ENCODE data around the gene DYNC2LI1. TPM values are rescaled to one million over a fixed set of nuclear protein-coding genes. Genes with fewer than 3 reads are reported as not detected.

Gene DYNC2LI1
- total RNA-seq, 4 donors from 2014 or later, result 27.0 to 83.8 (median 62.4) TPM

GRCh38 chr2:43832457-43832856, 58.6 kb downstream of the DYNC2LI1 start:
- H3K27me3 ChIP-seq, result no peaks in the 10 kb centered on the region
- H3K9me3 ChIP-seq, result no peaks in the 10 kb centered on the region

GRCh38 chr2:43837033-43837432, 63.2 kb downstream of the DYNC2LI1 start:
- Histone ChIP-seq H3K4me1 (no peaks in the 10 kb centered on the region), H3K27me3 (no peaks in the 10 kb centered on the region), H3K9me3 (no peaks in the 10 kb centered on the region), H3K27ac (no peak overlapping the region), H3K4me3 (no peak overlapping the region), H3K36me3 (no peaks in the 10 kb centered on the region)
- intact Hi-C loops (cut with DNase I; ENCODE audit: low total_unique reads), result no loop called here
- TF ChIP-seq POLR2A (IDR thresholded peaks at IDR 0.05) (no peak), CTCF (IDR thresholded peaks at IDR 0.05) (no peak)
- no peak for DNase-seq

More at GRCh38 chr2:43832457-43832856, 58.6 kb downstream of the DYNC2LI1 start:
- no peaks in the 10 kb centered on the region for H3K36me3 ChIP-seq
- no peak overlapping the region for H3K27ac ChIP-seq
- no peak for TF ChIP-seq CTCF (IDR thresholded peaks at IDR 0.05)
- no peak for TF ChIP-seq POLR2A (IDR thresholded peaks at IDR 0.05)
- no peak overlapping the region for H3K4me3 ChIP-seq
- no peak for DNase-seq
- intact Hi-C loops (cut with DNase I; ENCODE audit: low total_unique reads), result no loop called here
- peaks cover 0 to 4% of the 10 kb centered on the region in 2 donors for H3K4me1 ChIP-seq

GRCh38 chr2:43837831-43838559, 64.2 kb downstream of the DYNC2LI1 start:
- Histone ChIP-seq H3K27ac (no peak overlapping the region), H3K4me3 (no peak overlapping the region), H3K27me3 (no peaks in the 10 kb centered on the region), H3K9me3 (no peaks in the 10 kb centered on the region), H3K4me1 (no peaks in the 10 kb centered on the region), H3K36me3 (no peaks in the 10 kb centered on the region)
- TF ChIP-seq CTCF (IDR thresholded peaks at IDR 0.05), result no peak
- TF ChIP-seq POLR2A (IDR thresholded peaks at IDR 0.05), result no peak
- no peak for DNase-seq
- intact Hi-C loops (cut with DNase I; ENCODE audit: low total_unique reads), result no loop called here

GRCh38 chr2:43838560-43839267, 64.9 kb downstream of the DYNC2LI1 start, which contains the start of the genes ABCG5 and ABCG8:
ABCG5 (minus strand) TSS chr2:43838839; CDS start chr2:43838679, 160 bp downstream.
ABCG8 (plus strand) TSS chr2:43838971; CDS start chr2:43839054, 83 bp downstream.
- no peaks in the 10 kb centered on the region for H3K9me3 ChIP-seq
- H3K27ac ChIP-seq, result no peak within 1 kb of the TSS
- no peak within 1 kb of the TSS for H3K4me3 ChIP-seq
- no peaks in the 10 kb centered on the region for H3K4me1 ChIP-seq
- H3K27me3 ChIP-seq, result no peaks in the 10 kb centered on the region
- intact Hi-C loops (cut with DNase I; ENCODE audit: low total_unique reads), result no loop called here
- no peaks in the 10 kb centered on the region for H3K36me3 ChIP-seq
- TF ChIP-seq POLR2A (IDR thresholded peaks at IDR 0.05), result no peak
- TF ChIP-seq CTCF (IDR thresholded peaks at IDR 0.05), result no peak
- no peak for DNase-seq
